GM19099 (cell line): Measurements from ENCODE around the gene FHL3.

Source experiments
- POLR2A ChIP-seq: IDR thresholded peaks from 3 replicates; pipeline ENCODE4 v1.6.1; 2011; ENCODE audit warnings: low read depth; ENCODE audit not compliant: insufficient read length; ENCODE audit errors: extremely low read depth

FHL3 gene

DNA sequence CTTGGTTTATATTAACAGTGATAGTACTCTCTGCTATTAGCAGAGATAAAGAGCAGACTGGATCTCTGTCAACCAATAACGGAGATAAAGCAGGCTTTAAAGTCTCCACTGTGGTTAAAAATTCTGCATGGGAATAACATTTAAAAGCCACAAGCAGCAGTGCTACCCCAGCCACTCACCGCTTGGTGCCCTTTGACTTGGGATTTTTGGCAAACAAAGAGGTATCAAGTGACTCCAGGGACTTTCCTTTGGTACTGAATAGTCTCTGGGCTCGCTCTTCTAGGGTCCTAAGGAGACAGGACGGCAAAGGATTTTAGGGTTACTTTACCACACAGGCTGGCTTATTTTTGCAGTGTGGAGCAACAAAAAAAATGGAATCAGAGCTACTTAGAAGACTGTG lies 26.8 kb downstream of the FHL3 start:
- TF ChIP-seq POLR2A = no peak

DNA sequence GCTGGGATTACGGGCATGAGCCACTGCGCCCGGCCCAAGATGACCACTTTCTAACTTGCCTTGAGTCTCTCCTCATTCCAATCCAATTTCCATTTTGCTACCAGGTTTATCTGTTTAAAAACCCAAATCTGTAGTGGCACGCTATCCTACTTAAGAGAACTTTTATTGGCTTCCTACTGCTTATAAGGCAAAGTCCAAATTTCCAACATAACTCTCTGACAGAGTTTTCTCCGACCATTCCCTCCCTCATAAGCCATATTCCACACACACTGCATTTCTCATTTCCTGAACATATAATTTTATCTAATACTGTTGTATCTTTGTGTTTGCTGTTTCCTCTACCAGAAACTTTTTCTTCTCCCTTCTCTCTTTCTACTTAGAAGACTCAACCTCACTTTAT lies 30.7 kb downstream of the FHL3 start:
- TF ChIP-seq POLR2A = no peak

DNA sequence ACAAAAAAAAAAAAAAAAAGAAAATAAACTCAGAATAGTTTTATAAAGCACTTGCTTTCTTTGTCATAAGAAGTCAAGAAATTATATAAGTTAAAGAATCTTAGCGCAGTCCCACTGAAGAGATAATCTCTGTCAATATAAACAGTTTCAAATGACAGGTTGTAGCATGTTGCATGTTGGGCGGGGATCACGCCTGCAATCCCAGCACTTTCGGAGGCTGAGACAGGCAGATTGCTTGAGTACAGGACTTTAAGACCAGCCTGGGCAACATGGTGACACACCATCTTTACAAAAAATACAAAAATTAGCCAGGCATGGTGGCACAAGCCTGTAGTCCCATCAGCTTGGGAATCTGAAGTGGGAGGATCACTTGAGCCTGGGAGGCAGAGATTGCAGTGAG lies 40.0 kb downstream of the FHL3 start:
- TF ChIP-seq POLR2A = no peak

DNA sequence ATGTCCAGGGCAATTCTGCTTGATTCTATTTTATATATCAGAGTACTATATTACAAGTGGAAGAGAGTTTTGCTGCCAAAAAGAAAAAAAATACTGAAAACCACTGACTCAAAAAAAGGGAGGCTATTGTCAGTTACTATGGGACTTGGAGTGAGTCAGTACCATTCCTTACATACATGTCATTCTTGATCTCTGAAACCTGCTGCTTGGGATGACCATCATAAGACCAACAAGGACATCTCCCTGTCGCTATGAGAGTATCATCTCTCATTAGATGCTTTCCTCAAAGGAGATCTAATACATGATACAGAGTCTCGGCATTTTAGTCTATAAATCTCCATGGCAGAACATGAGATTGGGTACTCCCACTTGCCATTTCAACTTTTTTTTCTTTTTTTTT lies 46.6 kb downstream of the FHL3 start:
- TF ChIP-seq POLR2A = no peak

DNA sequence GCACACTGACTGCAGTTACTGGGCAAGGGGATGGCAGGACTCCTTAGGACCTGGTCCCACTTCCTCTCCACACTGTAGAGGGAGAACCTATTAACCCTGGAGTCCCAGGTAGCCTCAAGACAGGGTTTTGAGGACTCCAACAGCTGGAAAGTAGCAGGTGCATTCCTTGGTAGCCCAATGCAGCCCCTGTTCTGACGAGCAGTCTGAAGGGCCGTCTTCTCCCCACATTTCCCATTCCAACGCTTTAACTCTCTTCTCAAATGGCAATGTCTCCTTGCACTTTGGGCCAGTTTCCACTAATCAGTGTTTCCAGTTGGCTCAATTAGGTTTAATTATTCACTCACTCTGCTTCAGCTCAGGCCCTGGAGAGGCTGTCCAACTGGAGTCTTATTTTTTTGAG lies 49.6 kb downstream of the FHL3 start:
- TF ChIP-seq POLR2A = no peak

DNA sequence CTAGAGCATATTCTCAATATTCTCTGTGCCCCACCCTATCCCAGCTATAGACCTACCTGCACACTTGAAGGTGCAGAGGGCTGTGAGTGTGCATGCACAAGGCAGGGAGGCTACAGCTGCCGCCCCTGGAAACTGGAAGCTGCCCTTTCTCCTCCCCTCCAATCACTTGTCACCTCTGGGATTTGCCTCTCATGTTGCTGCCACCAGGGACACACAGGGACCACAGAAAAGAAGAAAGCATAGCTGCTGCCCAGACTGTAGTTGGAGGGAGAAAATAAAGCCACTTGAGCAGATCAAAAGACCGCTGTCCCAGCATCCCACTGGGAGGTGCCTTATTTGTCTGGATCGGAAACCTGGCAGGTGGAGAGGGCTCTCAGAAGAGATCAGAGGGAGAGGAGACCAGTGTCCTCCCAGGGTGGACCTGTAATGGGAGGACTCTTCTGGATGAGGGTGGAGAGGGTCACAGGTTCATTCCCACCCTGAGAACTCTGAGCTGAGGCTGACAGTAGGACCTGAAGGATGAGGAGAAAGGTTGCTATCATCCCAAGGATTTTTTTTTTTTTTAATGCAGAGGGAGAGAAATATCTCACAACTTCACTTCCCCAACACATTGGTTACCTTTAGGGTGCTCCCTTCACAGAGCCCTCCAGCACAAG lies 50.9 kb downstream of the FHL3 start:
- TF ChIP-seq POLR2A = no peak

DNA sequence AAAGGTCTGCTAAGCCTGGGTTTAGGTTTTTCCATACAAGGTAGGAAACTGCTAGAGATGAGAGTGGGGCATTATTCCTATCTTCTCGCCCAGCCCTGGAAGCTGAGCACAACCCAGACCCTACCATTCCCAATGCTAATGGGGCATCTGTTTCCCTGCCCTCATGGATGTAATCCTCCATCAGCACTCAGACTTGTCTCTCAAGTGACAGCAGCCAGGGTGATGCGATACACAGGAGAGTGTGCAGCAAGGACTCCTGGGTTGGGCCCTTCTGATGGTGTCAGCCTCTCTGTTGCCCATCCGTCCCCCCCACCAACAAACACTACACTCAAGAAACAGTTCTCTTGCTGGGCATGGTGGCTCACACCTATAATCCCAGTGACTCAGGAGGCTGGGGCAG lies 52.6 kb downstream of the FHL3 start:
- TF ChIP-seq POLR2A = no peak

DNA sequence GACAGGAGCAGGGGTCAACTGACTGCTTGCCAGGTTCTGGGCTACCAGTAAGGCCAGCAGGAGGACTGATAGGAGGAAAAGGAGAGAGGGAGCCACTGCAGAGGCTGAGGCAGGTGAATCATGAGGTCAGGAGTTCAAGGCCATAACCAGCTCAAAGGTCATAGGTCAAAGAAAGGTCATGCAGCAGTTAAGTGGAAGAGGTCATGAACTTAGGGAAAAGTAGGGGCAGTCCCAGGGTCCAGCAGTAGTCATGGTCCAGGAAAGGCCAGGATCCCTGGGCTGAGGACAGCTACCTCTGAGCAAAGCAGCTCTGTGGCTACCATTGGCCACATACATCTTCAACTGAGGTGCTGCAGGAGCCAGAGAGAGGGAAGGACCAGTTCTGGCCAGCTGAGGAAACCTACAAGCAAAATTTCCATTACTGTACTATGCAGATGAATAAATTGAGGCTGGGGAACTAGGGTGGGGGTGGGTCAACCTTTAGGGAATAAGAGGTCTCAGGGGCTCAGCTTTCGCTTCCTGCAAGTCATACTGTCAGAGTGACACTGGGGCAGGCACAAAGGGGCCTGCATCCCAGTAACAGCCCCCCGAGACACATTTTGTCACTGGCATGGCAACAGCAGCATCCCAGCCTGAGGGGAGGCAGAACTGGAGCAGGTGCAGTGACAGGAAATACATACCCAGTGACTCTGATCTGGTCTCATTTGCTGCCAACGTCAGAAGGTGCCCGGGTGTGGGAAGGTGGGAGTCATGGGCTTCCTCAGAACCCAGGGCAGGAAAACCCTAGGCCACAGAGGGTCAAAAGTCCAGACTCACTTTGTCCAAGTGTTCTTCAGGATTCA lies 53.3 kb downstream of the FHL3 start:
- no peak for TF ChIP-seq POLR2A

DNA sequence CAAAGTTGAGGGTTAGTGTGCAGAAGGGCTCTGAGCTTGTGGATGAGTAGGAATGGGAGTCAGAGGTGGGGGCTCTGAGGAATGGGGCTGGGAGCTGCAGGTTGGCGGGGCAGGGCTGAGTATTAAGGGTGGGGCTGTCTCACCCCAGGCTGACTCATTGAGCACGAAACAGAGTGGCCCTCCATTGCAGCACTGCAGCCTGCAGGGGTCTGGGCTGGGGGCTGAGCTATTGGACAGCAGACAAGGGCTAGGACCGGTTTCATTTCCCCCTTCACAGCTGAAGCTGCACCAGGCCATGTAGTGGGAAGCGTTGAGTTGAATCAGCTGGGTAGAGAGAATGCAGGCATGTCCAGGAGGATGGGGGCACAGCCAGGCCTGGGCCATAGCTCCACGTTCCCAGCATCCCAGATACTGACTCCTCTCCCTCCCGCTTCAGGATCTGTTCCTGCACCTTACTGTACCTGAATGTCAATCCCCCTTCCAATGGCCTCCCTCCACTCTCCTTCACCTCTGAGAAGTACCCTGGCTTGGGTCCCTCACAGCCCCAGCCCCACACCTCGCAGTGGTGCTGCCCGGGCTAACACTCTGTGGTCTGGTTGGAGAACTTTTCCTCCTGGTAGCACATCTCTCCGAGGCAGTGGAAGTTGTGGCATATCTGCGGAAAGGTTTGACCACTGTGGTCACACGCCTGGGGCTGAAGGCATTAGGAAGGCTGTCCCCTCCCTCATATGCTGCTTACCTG lies 54.1 kb downstream of the FHL3 start:
- no peak for TF ChIP-seq POLR2A

DNA sequence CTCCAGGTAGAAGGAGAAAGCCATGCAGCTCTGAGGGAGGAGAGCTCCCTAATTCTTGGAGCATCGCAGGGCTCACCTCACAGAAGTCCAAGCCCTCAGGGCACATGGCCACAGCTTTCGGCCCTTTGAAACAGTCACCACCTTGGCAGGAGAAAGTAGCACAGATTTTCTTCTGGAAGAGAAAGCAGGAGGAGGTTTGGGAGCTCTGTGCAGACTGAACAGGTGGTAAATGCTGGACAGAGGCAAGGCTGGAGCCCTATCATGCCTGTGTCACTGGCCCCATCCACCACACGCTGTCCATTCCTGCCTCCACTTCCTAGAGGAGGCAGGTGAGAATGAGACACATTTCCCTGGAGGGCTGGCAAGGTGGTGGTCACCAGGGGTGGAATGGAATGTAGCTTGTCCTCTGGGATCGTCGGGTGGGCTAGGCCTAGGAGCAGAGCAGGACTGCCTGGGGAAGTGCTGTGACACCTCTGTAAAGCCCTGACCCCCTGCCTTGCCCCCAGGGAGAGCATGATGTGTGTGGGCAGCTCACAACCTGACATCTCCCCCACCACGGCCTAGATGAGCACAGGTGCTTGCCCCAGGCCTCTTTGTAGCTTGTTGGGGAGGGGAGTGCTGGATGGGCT lies 55.7 kb downstream of the FHL3 start:
- no peak for TF ChIP-seq POLR2A

DNA sequence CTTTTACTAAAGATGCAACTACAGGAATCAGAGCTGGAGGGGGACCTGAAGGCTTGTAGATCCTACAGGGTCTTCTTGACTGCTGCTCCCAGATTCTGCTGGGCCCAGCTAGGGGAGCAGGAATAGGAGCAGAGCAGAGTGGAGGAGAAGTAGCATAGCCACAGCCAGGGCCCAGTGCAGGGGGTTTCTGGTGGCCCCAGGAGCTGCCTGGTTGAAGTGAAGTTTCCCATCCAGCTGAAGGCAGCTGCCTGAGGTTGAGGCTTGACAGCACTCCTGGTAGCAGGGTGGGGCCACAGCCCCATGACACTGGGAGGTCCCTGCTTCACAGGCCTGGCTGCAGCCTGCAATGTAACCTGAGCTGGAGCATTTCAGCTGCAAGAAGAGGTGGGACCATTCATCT lies 56.5 kb downstream of the FHL3 start:
- TF ChIP-seq POLR2A = no peak

DNA sequence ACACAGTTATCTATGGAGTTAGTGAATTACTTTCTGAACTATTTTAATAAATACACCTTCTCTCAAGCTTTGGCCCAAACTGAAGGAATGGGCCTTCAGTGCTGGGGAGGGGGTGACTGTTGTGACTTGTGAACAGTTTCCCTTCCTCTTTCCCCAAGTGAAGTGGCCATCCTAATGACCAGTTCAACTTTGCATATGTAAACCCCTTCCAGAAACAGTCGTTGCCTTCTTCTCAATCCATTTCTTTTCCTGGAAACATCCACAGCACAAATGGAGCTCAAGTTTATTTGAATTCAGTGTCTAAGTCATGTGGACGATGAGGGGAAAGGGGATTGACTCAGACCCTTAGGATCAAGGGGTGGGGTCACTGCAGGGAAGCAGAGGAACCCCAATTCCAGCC lies 57.1 kb downstream of the FHL3 start:
- TF ChIP-seq POLR2A = no peak

DNA sequence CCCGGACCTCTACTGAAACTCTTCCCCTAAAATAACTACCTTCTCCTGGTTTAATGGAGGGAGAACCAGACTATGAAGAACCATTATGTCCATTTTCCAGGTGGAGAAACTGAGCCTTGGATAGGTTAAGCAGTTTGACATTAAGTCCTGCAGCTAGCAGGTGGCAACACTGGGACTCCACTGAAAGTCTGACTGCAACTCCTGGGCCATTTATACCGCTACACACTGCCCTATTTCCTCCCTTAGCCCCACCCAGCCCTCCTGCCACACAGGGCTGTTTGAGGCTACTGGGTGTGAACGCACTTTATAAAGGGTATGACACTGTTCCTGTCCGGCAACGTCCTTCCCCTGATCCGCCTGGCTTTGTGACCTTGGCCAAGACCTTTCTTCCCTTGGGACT lies 58.0 kb downstream of the FHL3 start:
- TF ChIP-seq POLR2A = no peak
